GM12878 (cell line): ENCODE data around the gene SLC22A4. TPM values are rescaled to one million over a fixed set of nuclear protein-coding genes. Genes with fewer than 3 reads are reported as not detected.

Source experiments
- ATAC-seq: fragments of 200-7000 bp; cut with Tn5 transposase; 3 replicates; pipeline ENCODE4 v1.9.1; 2020; ENCODE audit warnings: mild to moderate bottlenecking, moderate library complexity
- BruUV-seq: library from RNA; stranded (reverse); fragments of 400-500 nt; replicated peaks from 2 replicates; lab custom pipeline; 2021; lab: Mats Ljungman, UMichigan
- CTCF ChIA-PET: fragments of 300-600 bp; sonication (Branson Sonifier 250); formaldehyde crosslinking; extraction: SDS; loops from one replicate; lab custom pipeline; 2021; ENCODE audit warnings: inconsistent platforms; lab: Yijun Ruan, JAX
- POLR2A ChIA-PET: fragments of 350-600 bp; formaldehyde crosslinking; extraction: SDS; loops from one replicate; lab custom pipeline; 2021; ENCODE audit warnings: inconsistent platforms; lab: Charles Lee
- RAD21 ChIA-PET: fragments of 300-600 bp; sonication (Branson Sonifier 250); formaldehyde crosslinking; loops from one replicate; lab custom pipeline; 2023; ENCODE audit warnings: antibody characterized with exemption; ENCODE audit not compliant: unreplicated experiment; lab: Charles Lee
- SMC1A ChIA-PET: fragments of 300-600 bp; sonication (Branson Sonifier 250); formaldehyde crosslinking; loops from one replicate; lab custom pipeline; 2023; ENCODE audit not compliant: unreplicated experiment, uncharacterized antibody; lab: Charles Lee
- DNase-seq: peaks from one replicate; pipeline ENCODE4 v3.0.0-alpha.2; 2011; ENCODE audit warnings: low read depth, low spot score
- FAIRE-seq: peaks from 3 replicates; lab custom pipeline; 2011; peaks lifted over from hg19 to GRCh38; lab: Jason Lieb, UNC
- H2AFZ ChIP-seq: 2 replicates; pipeline ENCODE4 v1.6.0; 2011; ENCODE audit warnings: low read depth, low read length, control low read depth; ENCODE audit not compliant: control insufficient read depth
- H3K27ac ChIP-seq: 2 replicates; pipeline ENCODE4 v1.5.1; 2011; ENCODE audit warnings: control low read depth; ENCODE audit not compliant: control insufficient read depth, insufficient read depth
- H3K27me3 ChIP-seq, 2 experiments: replicated peaks in 1 of 2; 2 replicates each; pipeline versions ENCODE4 v1.6.0 to v1.6.1; 2011; ENCODE audit warnings: low read length in 1 of 2; ENCODE audit not compliant: control insufficient read depth in 2 of 2, insufficient read depth in 2 of 2
- H3K36me3 ChIP-seq, 2 experiments: 2 replicates each; pipeline ENCODE4 v1.5.1; 2011; ENCODE audit warnings: low read length in 1 of 2; ENCODE audit not compliant: control insufficient read depth in 2 of 2, insufficient read depth in 2 of 2
- H3K4me1 ChIP-seq: 2 replicates; pipeline ENCODE4 v1.6.1; 2011; ENCODE audit warnings: mild to moderate bottlenecking, low read length, moderate library complexity, mixed read lengths; ENCODE audit not compliant: control insufficient read depth, insufficient read depth
- H3K4me2 ChIP-seq: 2 replicates; pipeline ENCODE4 v1.6.0; 2011; ENCODE audit warnings: control low read depth; ENCODE audit not compliant: control insufficient read depth, insufficient read depth
- H3K4me3 ChIP-seq: fragments of 200-600 bp; sonication (generic); 2 replicates; pipeline ENCODE4 v1.5.1; 2016
- H3K79me2 ChIP-seq: 2 replicates; pipeline ENCODE4 v1.6.0; 2011; ENCODE audit warnings: low read length; ENCODE audit not compliant: control insufficient read depth, insufficient read depth
- H3K9ac ChIP-seq: 2 replicates; pipeline ENCODE4 v1.8.0; 2011; ENCODE audit warnings: low read length, control low read depth, mixed read lengths; ENCODE audit not compliant: control insufficient read depth, insufficient read depth
- H3K9me3 ChIP-seq: replicated peaks from 3 replicates; pipeline ENCODE4 v1.5.1; 2011; ENCODE audit warnings: mild to moderate bottlenecking, low read length; ENCODE audit not compliant: control insufficient read depth, insufficient read depth
- H4K20me1 ChIP-seq: 2 replicates; pipeline ENCODE4 v1.6.0; 2011; ENCODE audit not compliant: control insufficient read depth, insufficient read depth
- BACH1 ChIP-seq: fragments of 450-650 bp; IDR thresholded peaks from 2 replicates; pipeline ENCODE4 v1.6.1; 2017; ENCODE audit warnings: mild to moderate bottlenecking, borderline replicate concordance
- BMI1 ChIP-seq: fragments of 450-650 bp; IDR thresholded peaks from 2 replicates; pipeline ENCODE4 v1.6.1; 2016; ENCODE audit warnings: mild to moderate bottlenecking, moderate library complexity, borderline replicate concordance
- BRCA1 ChIP-seq: IDR thresholded peaks from 2 replicates; pipeline ENCODE4 v1.6.1; 2011; ENCODE audit warnings: low read depth, low read length, improper control_type of control experiment
- CHD4 ChIP-seq: fragments of 200-600 bp; sonication (generic); IDR thresholded peaks from 2 replicates; pipeline ENCODE4 v1.6.1; 2016; ENCODE audit warnings: mild to moderate bottlenecking
- PAX5 ChIP-seq: IDR thresholded peaks from 2 replicates; pipeline ENCODE4 v1.6.1; 2011; ENCODE audit warnings: low read depth, low read length, borderline replicate concordance
- POLR2AphosphoS2 ChIP-seq: IDR thresholded peaks from 2 replicates; pipeline ENCODE4 v1.6.1; 2011; ENCODE audit warnings: low read depth, mild to moderate bottlenecking, low read length, improper control_type of control experiment, moderate library complexity
- RAD51 ChIP-seq: fragments of 450-650 bp; IDR thresholded peaks from 2 replicates; pipeline ENCODE4 v1.6.1; 2016; ENCODE audit warnings: moderate library complexity, mild to moderate bottlenecking, inconsistent platforms
- REST ChIP-seq: IDR thresholded peaks from 2 replicates; pipeline ENCODE4 v1.6.1; 2012; ENCODE audit warnings: mild to moderate bottlenecking, low read depth, low read length
- SUZ12 ChIP-seq: fragments of 200-600 bp; sonication (generic); IDR thresholded peaks from one replicate; pipeline ENCODE4 v1.6.1; 2018; ENCODE audit warnings: antibody characterized with exemption, mild to moderate bottlenecking; ENCODE audit not compliant: unreplicated experiment
- TCF7 ChIP-seq: IDR thresholded peaks from 2 replicates; pipeline ENCODE4 v1.6.1; 2014; ENCODE audit warnings: antibody characterized with exemption, borderline replicate concordance
- ZBTB40 ChIP-seq: fragments of 450-650 bp; IDR thresholded peaks from 2 replicates; pipeline ENCODE4 v1.6.1; 2016; ENCODE audit warnings: mild to moderate bottlenecking, moderate library complexity, borderline replicate concordance
- WGBS: methylation state at CpG from one replicate; pipeline ENCODE4 v1.1.6; 2016; ENCODE audit warnings: low lambda C conversion rate; ENCODE audit not compliant: insufficient replicate concordance, insufficient coverage; ENCODE audit errors: missing lambda C conversion rate; 5-methylcytosine and 5-hydroxymethylcytosine counted together
- in situ Hi-C: fragments of 300-500 bp; cut with MboI; formaldehyde crosslinking; loops from 9 replicates; pipeline ENCODE4 v1.14.3; 2018; ENCODE audit warnings: mixed read lengths
- intact Hi-C: fragments of 100-400 bp; cut with micrococcal nuclease; formaldehyde crosslinking; loops from one replicate; pipeline ENCODE4 v1.14.2; 2022; ENCODE audit not compliant: unreplicated experiment
- polyA plus RNA-seq, 11 experiments: library from polyadenylated mRNA; depleted of rRNA in 4 of 11; unstranded in 6 of 11; stranded (reverse) in 5 of 11; fragments of >200 nt; fragmentation: Nextera tagmentation in 4 of 11; fragmentation: Illumina TruSeq in 1 of 11; extraction: Ambion mirVana in 4 of 11; extraction: Trizol in 1 of 11; gene quantifications; 1 replicate in 1 of 11; 2 replicates in 10 of 11; pipeline versions ENCODE4 v1.2.1 to v1.2.3, GENCODE V29; 2011 to 2016; ENCODE audit warnings: inconsistent platforms in 2 of 11, missing spikeins in 2 of 11, low read depth in 1 of 11
- total RNA-seq, 4 experiments: library from RNA; depleted of rRNA in 3 of 4; stranded (reverse); fragments of >200 nt in 3 of 4; fragmentation: Illumina TruSeq in 1 of 4; extraction: Trizol in 1 of 4; gene quantifications; 2 replicates each; pipeline versions ENCODE4 v1.2.1 to v1.2.3, GENCODE V29; 2013 to 2021

The SLC22A4 gene
- total and polyA plus RNA-seq, 10 of the 15 experiments (the other 5 are each of a cell fraction or from before 2014, with no cell fraction given), result 0.04 to 0.61 (median 0.10) TPM; not detected in 2

- RAD21 ChIA-PET, result no interaction called here
- Histone ChIP-seq H3K27me3 (no peaks in the 10 kb centered on the region), H3K36me3 (no peaks in the 10 kb centered on the region), H4K20me1 (no peaks in the 10 kb centered on the region), H3K9ac (no peak overlapping the region), H3K79me2 (no peaks in the 10 kb centered on the region), H3K4me1 (no peaks in the 10 kb centered on the region), H3K4me3 (no peak overlapping the region), H3K27ac (no peak overlapping the region), H3K4me2 (no peak overlapping the region), H3K9me3 (no peaks in the 10 kb centered on the region), H2AFZ (no peak overlapping the region)
- no peak for FAIRE-seq
- no peak for DNase-seq
- CTCF ChIA-PET, result interaction anchor here (0.8 to 22.4 kb wide), 5 partner anchors 10 to 187 kb away, joined by 3 to 481 read pairs (median 10); no protein-coding TSS in a partner anchor
- SMC1A ChIA-PET, result interaction anchor here (1.0 to 3.0 kb wide), 4 partner anchors 11 to 139 kb away, joined by 3 to 11 read pairs (median 4); no protein-coding TSS in a partner anchor
- in situ Hi-C loops, result no loop called here
- no peak for ATAC-seq
- BruUV-seq, result no TSS peak
- intact Hi-C loops, result no loop called here
- 86% methylated on average over 14 of the region's 16 CpGs for WGBS
- POLR2A ChIA-PET, result no interaction called here
- TF ChIP-seq PAX5, result no peak
- no peak for TF ChIP-seq RAD51
- TF ChIP-seq ZBTB40, result no peak
- no peak for TF ChIP-seq BACH1
- TF ChIP-seq CHD4, result no peak
- no peak for TF ChIP-seq POLR2AphosphoS2
- TF ChIP-seq BMI1, result no peak
- no peak for TF ChIP-seq BRCA1
- no peak for TF ChIP-seq TCF7
- no peak for TF ChIP-seq REST
- TF ChIP-seq SUZ12, result no peak
Measured at GRCh38 chr5:132376694-132377641, 82.8 kb downstream of the SLC22A4 start.
